K562 (cell line): Measurements from ENCODE around the gene ZNF358. TPM values are rescaled to one million over a fixed set of nuclear protein-coding genes. Genes with fewer than 3 reads are reported as not detected.

ENCODE experiments used
- BDP1 ChIP-seq: IDR thresholded peaks from 3 replicates; pipeline ENCODE4 v1.6.1; 2011; ENCODE audit not compliant: insufficient read length, insufficient read depth
- CTBP1 ChIP-seq: fragments of 450-650 bp; IDR thresholded peaks from 2 replicates; pipeline ENCODE4 v1.6.1; 2016; ENCODE audit warnings: borderline replicate concordance
- HSF4 ChIP-seq: fragments of 250-450 bp; sonication (Bioruptor Pico); IDR thresholded peaks from 2 replicates; pipeline ENCODE4 v2.1.2; 2022; ENCODE audit warnings: mild to moderate bottlenecking, moderate library complexity, borderline replicate concordance
- NR2C2 ChIP-seq, 2 experiments: fragments of 200-800 bp in 1 of 2; sonication (Bioruptor generic) in 1 of 2; sonication (generic) in 1 of 2; formaldehyde crosslinking in 1 of 2; IDR thresholded peaks; 2 replicates each; pipeline versions ENCODE4 v1.6.1 to v1.8.0; 2016 to 2022; ENCODE audit warnings: mild to moderate bottlenecking in 1 of 2, missing compliant biosample characterization in 1 of 2, missing genetic modification characterization in 1 of 2, missing genetic modification reagents in 1 of 2
- PHF21A ChIP-seq: fragments of 450-650 bp; IDR thresholded peaks from 2 replicates; pipeline ENCODE4 v1.6.1; 2017; ENCODE audit warnings: low read depth, borderline replicate concordance
- PML ChIP-seq: IDR thresholded peaks from 2 replicates; pipeline ENCODE4 v1.6.1; 2012; ENCODE audit warnings: low read length, inconsistent platforms
- PTRF ChIP-seq: fragments of 450-650 bp; IDR thresholded peaks from 2 replicates; pipeline ENCODE4 v1.6.1; 2016; ENCODE audit warnings: mild to moderate bottlenecking, missing genetic modification characterization, missing compliant biosample characterization
- RBM34 ChIP-seq: fragments of 200-400 bp; formaldehyde crosslinking; IDR thresholded peaks from 2 replicates; pipeline ENCODE4 v1.6.1; 2018; ENCODE audit warnings: low read length, borderline replicate concordance; ENCODE audit not compliant: insufficient read depth
- TAF7 ChIP-seq: fragments of 450-650 bp; IDR thresholded peaks from 2 replicates; pipeline ENCODE4 v1.6.1; 2016; ENCODE audit warnings: missing genetic modification characterization, missing compliant biosample characterization
- TAL1 ChIP-seq: fragments of 450-650 bp; IDR thresholded peaks from 2 replicates; pipeline ENCODE4 v1.6.1; 2016; ENCODE audit warnings: mild to moderate bottlenecking
- ZNF140 ChIP-seq: fragments of 250-450 bp; sonication (Bioruptor Pico); IDR thresholded peaks from 2 replicates; pipeline ENCODE4 v1.8.0; 2021; ENCODE audit warnings: moderate library complexity, mild to moderate bottlenecking, inconsistent platforms
- ZNF76 ChIP-seq: fragments of 250-450 bp; sonication (Bioruptor Pico); IDR thresholded peaks from 2 replicates; pipeline ENCODE4 v1.4.0; 2020; ENCODE audit warnings: mild to moderate bottlenecking, moderate library complexity, borderline replicate concordance
- ZSCAN32 ChIP-seq: fragments of 450-650 bp; formaldehyde crosslinking; IDR thresholded peaks from 2 replicates; pipeline ENCODE4 v1.4.0; 2020; ENCODE audit warnings: mild to moderate bottlenecking, moderate library complexity
- polyA plus RNA-seq, 8 experiments: library from polyadenylated mRNA; depleted of rRNA in 4 of 8; stranded (reverse) in 5 of 8; unstranded in 3 of 8; fragments of >200 nt; fragmentation: Nextera tagmentation in 2 of 8; fragmentation: Illumina TruSeq in 1 of 8; extraction: Ambion mirVana in 2 of 8; extraction: Trizol in 1 of 8; gene quantifications; 2 replicates each; pipeline versions ENCODE4 v1.2.1 to v1.2.3, GENCODE V29; 2011 to 2014; ENCODE audit warnings: inconsistent platforms in 1 of 8, missing spikeins in 1 of 8
- total RNA-seq, 7 experiments: library from RNA; depleted of rRNA in 6 of 7; stranded (reverse); fragments of >200 nt in 6 of 7; fragmentation: Illumina TruSeq in 2 of 7; extraction: Trizol in 2 of 7; gene quantifications; 2 replicates each; pipeline versions ENCODE4 v1.2.1 to v1.2.3, GENCODE V29; 2011 to 2021; ENCODE audit warnings: low replicate concordance in 1 of 7
- TF ChIP-seq, protein P1 (sequence below), 2 experiments: fragments of 450-650 bp; IDR thresholded peaks; 2 replicates each; pipeline ENCODE4 v1.6.1; 2016
- TF ChIP-seq, protein P2 (sequence below), 2 experiments: IDR thresholded peaks in 1 of 2; conservative IDR thresholded peaks in 1 of 2; 2 replicates each; pipeline ENCODE4 v1.6.1; 2016; ENCODE audit warnings: low read depth in 2 of 2, mild to moderate bottlenecking in 1 of 2, missing compliant biosample characterization in 1 of 2, missing genetic modification characterization in 1 of 2, moderate library complexity in 1 of 2
- TF ChIP-seq, protein P3 (sequence below): fragments of 250-450 bp; sonication (Bioruptor Pico); IDR thresholded peaks from 2 replicates; pipeline ENCODE4 v1.5.0; 2020; ENCODE audit warnings: mild to moderate bottlenecking, borderline replicate concordance
- TF ChIP-seq, protein P4 (sequence below): fragments of 250-450 bp; sonication (Bioruptor Pico); IDR thresholded peaks from 2 replicates; pipeline ENCODE4 v1.8.0; 2021; ENCODE audit warnings: borderline replicate concordance, mild to moderate bottlenecking, moderate library complexity; ENCODE audit not compliant: poor library complexity, severe bottlenecking

The ZNF358 gene
- total and polyA plus RNA-seq, 9 of the 15 experiments (the other 6 are each of a cell fraction or from before 2014, with no cell fraction given) = 0.04 to 17.2 (median 4.9) TPM

DNA sequence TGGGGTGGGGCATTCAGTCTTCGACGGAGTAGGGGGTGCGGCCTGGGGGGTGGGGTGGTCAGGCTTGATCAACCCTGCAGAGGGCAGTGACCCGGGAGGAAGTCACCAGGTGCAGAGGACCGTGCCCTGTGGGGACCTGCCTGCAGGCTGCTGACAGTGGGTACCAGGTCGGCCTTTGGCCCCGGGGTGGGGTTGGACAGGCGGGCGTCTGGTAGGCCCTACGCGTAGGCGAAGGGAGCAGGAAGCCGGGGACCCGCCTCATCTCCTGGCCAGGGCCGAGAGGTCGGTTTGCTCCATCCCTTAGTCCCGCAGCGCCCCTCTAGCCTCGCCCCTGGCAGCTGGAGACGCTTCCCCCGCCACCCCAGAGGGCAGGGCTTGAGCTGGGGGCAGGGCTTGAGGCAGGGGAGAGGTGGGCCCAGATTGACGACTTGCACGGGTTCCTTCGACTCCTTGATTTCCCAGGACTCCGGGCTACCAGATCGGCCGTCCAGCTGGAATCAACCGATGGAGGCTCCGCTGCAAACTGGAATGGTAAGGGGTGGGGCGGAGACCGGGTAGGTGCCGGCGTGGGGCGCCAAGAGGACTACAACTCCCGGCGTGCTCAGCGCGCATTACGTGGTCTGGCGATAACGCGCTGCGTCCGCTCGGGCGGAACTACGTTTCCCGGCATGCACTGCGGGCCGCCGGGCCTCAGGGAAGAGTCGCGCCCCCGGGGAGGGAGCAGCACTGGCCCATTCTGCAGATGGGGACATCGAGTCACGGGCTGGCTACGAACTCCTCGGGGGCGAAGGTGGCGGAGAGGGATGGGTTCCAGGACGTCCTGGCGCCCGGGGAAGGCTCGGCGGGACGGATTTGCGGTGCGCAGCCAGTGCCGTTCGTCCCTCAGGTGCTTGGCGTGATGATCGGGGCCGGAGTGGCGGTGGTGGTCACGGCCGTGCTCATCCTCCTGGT, 19.4 kb downstream of the ZNF358 start, which contains the start of gene PNPLA6 (continued):
- TF ChIP-seq ZNF140 (CRISPR knock-in tag) = no peak
- TF ChIP-seq PTRF (tag) = no peak
- TF ChIP-seq, protein P1, sequence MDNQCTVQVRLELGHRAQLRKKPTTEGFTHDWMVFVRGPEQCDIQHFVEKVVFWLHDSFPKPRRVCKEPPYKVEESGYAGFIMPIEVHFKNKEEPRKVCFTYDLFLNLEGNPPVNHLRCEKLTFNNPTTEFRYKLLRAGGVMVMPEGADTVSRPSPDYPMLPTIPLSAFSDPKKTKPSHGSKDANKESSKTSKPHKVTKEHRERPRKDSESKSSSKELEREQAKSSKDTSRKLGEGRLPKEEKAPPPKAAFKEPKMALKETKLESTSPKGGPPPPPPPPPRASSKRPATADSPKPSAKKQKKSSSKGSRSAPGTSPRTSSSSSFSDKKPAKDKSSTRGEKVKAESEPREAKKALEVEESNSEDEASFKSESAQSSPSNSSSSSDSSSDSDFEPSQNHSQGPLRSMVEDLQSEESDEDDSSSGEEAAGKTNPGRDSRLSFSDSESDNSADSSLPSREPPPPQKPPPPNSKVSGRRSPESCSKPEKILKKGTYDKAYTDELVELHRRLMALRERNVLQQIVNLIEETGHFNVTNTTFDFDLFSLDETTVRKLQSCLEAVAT (IDR thresholded peaks at IDR 0.05) = no peak
- no peak for TF ChIP-seq TAF7 (tag)
- TF ChIP-seq PHF21A = no peak
- no peak; the same call in 1 of the 2 replicates for TF ChIP-seq ZNF76 (CRISPR knock-in tag)
- TF ChIP-seq, protein P2, sequence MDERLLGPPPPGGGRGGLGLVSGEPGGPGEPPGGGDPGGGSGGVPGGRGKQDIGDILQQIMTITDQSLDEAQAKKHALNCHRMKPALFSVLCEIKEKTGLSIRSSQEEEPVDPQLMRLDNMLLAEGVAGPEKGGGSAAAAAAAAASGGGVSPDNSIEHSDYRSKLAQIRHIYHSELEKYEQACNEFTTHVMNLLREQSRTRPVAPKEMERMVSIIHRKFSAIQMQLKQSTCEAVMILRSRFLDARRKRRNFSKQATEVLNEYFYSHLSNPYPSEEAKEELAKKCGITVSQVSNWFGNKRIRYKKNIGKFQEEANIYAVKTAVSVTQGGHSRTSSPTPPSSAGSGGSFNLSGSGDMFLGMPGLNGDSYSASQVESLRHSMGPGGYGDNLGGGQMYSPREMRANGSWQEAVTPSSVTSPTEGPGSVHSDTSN (CRISPR knock-in tag; IDR thresholded peaks at IDR 0.05; ENCODE audit: low read depth) = no peak
- TF ChIP-seq, protein P2 (tag; conservative IDR thresholded peaks at IDR 0.05; ENCODE audit: low read depth) = no peak
- peak; percentile 90 for TF ChIP-seq NR2C2 (CRISPR knock-in tag; IDR thresholded peaks at IDR 0.05)
- peak; percentile 87 for TF ChIP-seq NR2C2 (tag; IDR thresholded peaks at IDR 0.05)
- no peak for TF ChIP-seq TAL1
- TF ChIP-seq CTBP1 = peak; percentile 83
- TF ChIP-seq, protein P3, sequence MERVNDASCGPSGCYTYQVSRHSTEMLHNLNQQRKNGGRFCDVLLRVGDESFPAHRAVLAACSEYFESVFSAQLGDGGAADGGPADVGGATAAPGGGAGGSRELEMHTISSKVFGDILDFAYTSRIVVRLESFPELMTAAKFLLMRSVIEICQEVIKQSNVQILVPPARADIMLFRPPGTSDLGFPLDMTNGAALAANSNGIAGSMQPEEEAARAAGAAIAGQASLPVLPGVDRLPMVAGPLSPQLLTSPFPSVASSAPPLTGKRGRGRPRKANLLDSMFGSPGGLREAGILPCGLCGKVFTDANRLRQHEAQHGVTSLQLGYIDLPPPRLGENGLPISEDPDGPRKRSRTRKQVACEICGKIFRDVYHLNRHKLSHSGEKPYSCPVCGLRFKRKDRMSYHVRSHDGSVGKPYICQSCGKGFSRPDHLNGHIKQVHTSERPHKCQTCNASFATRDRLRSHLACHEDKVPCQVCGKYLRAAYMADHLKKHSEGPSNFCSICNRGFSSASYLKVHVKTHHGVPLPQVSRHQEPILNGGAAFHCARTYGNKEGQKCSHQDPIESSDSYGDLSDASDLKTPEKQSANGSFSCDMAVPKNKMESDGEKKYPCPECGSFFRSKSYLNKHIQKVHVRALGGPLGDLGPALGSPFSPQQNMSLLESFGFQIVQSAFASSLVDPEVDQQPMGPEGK (CRISPR knock-in tag) = no peak
- TF ChIP-seq RBM34 = no peak
- no peak for TF ChIP-seq ZSCAN32
- TF ChIP-seq, protein P4, sequence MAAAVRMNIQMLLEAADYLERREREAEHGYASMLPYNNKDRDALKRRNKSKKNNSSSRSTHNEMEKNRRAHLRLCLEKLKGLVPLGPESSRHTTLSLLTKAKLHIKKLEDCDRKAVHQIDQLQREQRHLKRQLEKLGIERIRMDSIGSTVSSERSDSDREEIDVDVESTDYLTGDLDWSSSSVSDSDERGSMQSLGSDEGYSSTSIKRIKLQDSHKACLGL = no peak
- TF ChIP-seq HSF4 (CRISPR knock-in tag) = no peak
- no peak for TF ChIP-seq BDP1
- 0 out of 2 replicates have a peak, but pooled peaks have one; percentile 5 for TF ChIP-seq PML
